IMR-90 (cell line): Measurements from ENCODE around the gene COL25A1.

Source experiments
- CTCF ChIP-seq: conservative IDR thresholded peaks from 2 replicates; pipeline ENCODE4 v1.5.1; 2012; ENCODE audit warnings: mild to moderate bottlenecking, low read depth, low read length, improper control_type of control experiment
- ELK1 ChIP-seq: fragments of 150-350 bp; IDR thresholded peaks from 2 replicates; pipeline ENCODE4 v1.6.1; 2016; ENCODE audit warnings: low read depth, mild to moderate bottlenecking, low read length, moderate library complexity, borderline replicate concordance
- FOS ChIP-seq: fragments of 150-350 bp; IDR thresholded peaks from 2 replicates; pipeline ENCODE4 v1.6.1; 2016; ENCODE audit warnings: low read depth, low read length
- SMC3 ChIP-seq: fragments of 150-350 bp; IDR thresholded peaks from 2 replicates; pipeline ENCODE4 v1.6.1; 2016; ENCODE audit warnings: low read depth, mild to moderate bottlenecking, antibody characterized with exemption, low read length, moderate library complexity
- TF ChIP-seq, protein P1 (sequence below): fragments of 150-350 bp; IDR thresholded peaks from 2 replicates; pipeline ENCODE4 v1.6.1; 2017; ENCODE audit warnings: mild to moderate bottlenecking, antibody characterized with exemption, low read length, low read depth

GRCh38 chr4:108772402-108772801 is 530.1 kb downstream of the COL25A1 start:
- no peak for TF ChIP-seq CTCF
- TF ChIP-seq FOS, result no peak
- TF ChIP-seq, protein P1, sequence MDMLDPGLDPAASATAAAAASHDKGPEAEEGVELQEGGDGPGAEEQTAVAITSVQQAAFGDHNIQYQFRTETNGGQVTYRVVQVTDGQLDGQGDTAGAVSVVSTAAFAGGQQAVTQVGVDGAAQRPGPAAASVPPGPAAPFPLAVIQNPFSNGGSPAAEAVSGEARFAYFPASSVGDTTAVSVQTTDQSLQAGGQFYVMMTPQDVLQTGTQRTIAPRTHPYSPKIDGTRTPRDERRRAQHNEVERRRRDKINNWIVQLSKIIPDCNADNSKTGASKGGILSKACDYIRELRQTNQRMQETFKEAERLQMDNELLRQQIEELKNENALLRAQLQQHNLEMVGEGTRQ, result no peak
- TF ChIP-seq SMC3, result no peak
- no peak for TF ChIP-seq ELK1
